AG20443 (cell line): ENCODE measurements around the gene RANGRF.
"Not testable (repeated sequence)": the region's sequence is repeated elsewhere in the genome, so short reads cannot be mapped to it uniquely, and the experiment has no call there.

Experiments
- DNase-seq: peaks from one replicate; pipeline ENCODE4 v3.0.0; 2012; ENCODE audit warnings: low spot score, mixed read lengths

RANGRF gene, protein sequence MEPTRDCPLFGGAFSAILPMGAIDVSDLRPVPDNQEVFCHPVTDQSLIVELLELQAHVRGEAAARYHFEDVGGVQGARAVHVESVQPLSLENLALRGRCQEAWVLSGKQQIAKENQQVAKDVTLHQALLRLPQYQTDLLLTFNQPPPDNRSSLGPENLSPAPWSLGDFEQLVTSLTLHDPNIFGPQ

DNA sequence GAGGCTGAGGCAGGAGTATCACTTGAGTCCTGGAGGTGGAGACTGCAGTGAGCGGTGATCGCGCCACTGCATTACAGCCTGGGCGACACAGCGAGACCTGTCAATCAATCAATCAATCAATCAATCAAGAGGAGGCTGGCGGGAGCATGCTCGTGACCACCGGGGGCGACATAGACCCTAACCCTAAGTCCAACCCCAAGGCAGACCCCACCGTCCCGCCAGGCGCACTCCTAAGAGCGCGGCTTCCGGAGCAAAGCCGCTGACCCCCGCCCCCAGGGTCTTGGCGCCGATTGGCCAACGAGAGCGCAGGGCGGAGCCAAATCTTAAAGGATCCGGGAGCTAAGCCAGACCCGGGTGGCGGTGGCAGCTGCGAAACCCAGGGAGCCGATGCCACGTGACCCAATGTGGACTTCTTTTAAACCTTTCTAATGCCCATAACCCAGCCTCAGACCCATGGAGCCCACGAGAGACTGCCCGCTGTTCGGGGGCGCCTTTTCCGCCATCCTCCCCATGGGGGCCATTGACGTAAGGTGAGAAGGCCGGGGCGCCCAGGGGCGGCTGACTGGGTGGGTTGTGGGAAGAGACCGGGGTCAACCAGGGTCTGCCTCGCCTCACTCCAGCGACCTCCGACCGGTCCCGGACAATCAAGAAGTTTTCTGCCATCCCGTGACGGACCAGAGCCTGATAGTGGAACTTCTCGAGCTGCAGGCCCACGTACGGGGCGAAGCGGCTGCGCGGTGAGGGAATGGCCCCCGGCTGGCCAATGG is at the start of gene RANGRF:
Gene RANGRF, plus strand, starts transcription at position 335 of the 767 bp plus-strand sequence. Its CDS starts 119 bp downstream, at position 454.
- peak; percentile 98 for DNase-seq

DNA sequence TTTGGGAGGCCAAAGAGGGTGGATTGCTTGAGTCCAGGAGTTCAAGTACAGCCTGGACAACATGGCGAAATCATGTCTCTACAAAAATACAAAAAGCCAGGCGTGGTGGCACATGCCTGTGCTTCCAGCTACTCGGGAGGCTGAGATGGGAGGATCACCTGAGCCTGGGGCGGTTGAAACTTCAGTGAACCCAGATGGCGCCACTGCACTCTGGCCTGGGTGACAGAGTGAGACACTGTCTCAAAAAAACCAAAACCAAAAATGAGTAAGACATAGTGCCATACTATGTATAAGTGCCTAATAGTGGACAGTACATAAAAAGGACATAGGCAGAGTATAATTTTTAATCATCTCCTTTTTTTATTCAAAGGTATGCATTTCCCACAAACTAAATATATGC is 44.6 kb upstream of the RANGRF start:
- DNase-seq, result no peak

DNA sequence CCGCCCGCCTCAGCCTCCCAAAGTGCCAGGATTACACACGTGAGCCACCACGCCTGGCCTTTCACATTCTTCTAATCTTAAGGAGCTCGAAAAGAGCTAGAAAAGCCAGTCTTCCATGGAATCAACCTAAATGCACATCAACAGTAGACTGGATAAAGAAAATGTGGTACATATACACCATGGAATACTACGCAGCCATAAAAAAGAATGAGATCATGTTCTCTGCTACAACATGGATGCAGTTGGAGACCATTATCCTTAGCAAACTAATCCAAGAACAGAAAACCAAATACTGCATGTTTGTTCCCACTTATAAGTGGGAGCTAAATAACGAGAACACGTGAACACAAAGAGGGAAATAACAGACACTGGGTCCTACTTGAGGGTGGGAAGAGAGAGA is 43.7 kb upstream of the RANGRF start:
- DNase-seq, result no peak

DNA sequence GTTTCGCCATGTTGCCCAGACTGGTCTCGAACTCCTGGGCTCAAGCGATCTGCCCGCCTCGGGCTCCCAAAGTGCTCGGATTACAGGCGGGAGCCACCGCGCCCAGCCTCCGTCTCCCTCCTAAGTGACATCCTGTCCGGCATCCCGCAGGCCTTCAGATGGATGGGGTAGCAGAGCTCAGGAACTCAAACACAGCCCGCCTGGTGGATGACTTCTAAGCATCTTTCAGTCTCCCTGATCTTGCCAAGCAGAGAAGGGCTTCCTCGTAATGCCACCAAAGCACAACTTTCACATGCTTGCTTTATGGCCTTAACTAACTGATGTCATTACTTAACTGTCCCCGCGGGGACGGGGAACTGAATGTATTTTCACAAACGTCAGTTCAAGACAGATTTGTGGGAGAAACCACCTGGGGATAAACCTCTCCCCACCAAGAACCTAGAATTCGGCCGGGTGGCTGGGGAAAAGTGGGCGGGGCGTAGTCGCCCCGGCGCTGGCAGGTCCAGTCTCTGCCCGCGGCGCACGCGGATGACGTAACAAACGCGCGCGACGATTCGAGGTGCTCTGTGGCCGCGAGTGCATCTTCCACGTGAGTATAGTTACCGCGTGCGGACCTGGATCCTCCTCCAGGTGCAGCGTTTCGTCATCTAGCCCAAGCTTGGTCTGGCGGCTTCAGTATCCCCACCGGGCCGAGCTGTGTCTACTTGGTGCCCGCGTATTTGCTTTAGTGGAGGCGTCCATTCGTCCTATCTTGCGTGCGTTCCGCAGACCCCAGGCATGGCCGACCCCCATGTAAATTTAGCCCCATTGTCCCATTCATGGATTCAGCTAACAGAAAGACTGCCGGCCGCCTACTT is 39.5 kb upstream of the RANGRF start, which contains the start of gene PFAS:
Gene PFAS, plus strand, starts transcription at position 539 of the 857 bp plus-strand sequence. CDS start 4,649 bp downstream, outside the sequence.
- DNase-seq, result peak; percentile 97

DNA sequence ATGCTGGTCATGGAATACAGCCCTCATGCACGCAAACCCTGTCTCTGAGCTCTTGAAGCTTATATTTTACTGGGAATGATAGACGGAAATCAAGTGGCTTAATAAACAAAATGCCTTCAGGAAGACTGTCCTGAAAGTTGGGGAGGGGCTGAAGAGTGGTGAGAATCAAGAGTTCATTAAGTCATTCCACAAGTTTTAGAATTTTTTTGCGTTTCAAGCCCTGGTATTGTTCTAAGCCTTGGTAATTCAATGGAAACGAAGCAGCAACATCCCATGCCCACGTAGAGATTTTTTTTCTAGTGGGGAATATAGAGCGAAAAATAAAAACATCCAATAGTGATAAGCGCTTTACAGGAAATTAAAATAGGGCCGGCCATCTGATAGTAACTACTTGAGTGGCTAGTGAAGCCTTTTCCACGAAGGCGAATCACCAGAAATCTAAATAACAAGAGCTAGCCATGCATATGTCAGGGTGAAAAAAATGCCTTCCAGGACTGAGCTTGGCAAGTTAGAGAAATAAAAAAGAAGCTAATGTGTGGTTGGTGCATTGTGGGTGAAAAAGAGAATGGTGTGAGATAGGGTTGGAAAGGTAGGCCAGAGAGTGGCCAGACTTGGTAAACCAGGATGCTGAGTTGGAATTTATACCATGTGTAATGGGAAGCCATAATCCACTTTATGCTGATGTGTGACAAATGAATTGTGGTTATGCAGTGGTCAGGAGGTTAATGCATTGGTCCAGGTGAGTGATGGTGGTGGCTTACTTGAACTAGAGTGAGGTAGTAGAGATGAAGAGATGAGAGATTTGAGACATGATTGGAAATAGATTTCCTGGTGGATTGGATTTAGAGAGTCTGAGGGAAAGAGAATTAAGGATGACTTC is 38.6 kb upstream of the RANGRF start:
- DNase-seq, result no peak

DNA sequence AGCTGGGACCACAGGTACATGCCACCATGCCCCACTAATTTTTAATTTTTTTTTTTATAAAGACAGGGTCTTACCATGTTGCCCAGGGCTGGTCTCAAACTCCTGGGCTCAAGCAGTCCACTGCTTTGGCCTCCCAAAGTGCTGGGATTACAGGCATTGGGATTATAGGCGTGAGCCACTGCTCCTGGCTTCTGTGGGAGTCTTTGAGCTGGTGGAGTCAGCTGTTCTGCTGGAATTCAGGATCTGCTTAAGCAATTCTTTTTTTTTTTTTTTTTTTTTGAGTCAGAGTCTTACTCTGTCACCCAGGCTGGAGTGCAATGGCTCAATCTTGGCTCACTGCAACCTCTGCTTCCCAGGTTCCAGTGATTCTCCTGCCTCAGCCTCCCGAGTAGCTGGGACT is 37.1 kb upstream of the RANGRF start:
- DNase-seq, result not testable (repeated sequence)

DNA sequence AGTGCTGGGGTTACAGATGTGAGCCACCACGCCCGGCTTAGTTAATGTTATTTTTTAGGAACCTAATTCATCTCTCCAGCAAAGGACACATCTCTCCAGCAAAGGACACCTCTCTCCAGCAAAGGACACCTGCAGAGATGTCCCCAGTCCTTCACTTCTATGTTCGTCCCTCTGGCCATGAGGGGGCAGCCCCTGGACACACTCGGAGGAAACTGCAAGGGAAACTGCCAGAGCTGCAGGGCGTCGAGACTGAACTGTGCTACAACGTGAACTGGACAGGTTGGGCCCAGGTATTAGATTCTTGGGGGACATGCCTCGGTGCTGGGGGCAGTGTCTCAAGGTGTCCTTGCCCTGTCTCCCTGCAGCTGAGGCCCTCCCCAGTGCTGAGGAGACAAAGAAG is 34.7 kb upstream of the RANGRF start:
- DNase-seq, result no peak

DNA sequence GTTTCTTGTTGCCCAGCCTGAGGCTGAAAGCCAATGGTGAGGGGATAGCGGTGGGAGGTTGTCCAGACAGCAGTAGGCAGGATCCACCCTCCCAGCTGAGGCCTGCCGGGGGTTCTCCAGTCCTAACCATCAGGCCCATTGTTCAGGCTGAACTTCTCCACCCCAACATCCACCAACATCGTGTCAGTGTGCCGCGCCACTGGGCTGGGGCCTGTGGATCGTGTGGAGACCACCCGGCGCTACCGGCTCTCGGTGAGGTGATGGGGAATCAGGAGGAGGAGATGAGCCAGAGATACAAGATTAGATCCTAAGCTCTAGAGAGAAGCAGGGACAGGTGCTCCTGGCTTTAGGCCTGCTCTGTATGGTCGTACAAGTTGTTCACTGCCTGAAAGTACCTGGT is 33.6 kb upstream of the RANGRF start:
- no peak for DNase-seq

DNA sequence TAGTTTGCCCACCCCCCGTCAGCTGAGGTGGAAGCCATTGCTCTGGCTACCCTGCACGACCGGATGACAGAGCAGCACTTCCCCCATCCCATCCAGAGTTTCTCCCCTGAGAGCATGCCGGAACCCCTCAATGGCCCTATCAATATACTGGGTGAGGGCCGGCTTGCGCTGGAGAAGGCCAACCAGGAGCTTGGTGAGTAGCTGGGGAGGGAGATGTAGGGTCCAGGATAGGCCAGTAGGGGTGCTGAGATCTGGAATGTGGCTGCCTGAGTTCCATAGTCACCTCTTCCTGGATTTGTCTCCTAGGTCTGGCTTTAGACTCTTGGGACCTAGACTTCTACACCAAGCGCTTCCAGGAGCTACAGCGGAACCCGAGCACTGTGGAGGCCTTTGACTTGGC is 33.0 kb upstream of the RANGRF start:
- no peak for DNase-seq

DNA sequence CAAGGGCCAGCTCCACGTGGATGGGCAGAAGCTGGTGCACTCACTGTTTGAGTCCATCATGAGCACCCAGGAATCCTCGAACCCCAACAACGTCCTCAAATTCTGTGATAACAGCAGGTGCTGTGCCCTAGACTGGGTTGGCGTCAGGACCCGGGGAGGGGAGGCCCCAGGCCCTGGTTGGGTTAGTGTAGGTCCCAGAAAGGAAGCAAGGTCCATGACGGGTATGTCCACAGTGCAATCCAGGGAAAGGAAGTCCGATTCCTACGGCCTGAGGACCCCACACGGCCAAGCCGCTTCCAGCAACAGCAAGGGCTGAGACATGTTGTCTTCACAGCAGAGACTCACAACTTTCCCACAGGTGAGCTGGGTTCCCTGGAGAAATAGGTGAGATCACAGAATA is 32.2 kb upstream of the RANGRF start:
- no peak for DNase-seq

DNA sequence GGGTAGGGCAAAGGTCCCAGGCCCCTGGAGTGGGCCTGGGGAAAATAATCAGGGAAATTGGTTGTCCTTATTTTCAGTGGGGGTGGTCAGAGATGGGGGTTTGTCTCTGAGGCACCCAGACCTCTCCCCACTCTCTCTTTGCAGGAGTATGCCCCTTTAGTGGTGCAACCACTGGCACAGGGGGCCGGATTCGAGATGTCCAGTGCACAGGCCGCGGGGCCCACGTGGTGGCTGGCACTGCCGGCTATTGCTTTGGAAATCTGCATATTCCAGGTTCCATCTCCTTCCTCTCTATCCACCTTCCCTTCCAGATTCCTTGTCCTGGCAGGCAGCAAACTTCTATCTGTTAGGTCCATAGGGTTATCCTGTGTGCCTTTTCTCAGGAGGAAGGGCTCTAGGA is 31.8 kb upstream of the RANGRF start:
- DNase-seq, result no peak

DNA sequence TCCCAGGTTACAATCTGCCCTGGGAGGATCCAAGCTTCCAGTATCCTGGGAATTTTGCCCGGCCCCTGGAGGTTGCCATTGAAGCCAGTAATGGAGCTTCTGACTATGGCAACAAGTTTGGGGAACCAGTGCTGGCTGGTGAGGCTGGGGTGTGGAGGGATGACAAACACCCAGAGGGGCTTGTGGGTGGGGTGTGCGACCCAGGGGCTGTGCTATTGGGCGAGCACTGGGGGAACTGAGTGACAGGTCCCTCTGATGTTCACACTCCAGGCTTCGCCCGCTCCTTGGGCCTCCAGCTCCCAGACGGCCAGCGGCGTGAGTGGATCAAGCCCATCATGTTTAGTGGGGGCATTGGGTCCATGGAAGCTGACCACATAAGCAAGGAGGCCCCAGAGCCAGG is 30.7 kb upstream of the RANGRF start:
- no peak for DNase-seq

DNA sequence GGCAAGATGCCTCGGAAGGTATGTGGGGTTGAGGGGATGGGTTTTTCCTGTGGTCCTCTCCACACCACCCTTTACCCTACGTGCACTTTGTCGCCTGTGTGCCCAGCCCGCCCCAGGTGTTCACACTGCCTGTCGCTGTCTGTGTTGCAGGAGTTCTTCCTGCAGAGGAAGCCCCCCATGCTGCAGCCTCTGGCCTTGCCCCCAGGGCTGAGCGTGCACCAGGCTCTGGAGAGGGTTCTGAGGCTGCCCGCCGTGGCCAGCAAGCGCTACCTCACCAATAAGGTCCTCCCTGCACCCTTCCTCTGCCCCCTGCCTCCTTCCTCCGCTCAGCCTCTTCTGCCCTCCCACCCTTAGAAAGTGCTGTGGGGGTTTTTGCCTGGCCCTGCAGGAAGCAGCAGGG is 24.1 kb upstream of the RANGRF start:
- DNase-seq, result no peak

DNA sequence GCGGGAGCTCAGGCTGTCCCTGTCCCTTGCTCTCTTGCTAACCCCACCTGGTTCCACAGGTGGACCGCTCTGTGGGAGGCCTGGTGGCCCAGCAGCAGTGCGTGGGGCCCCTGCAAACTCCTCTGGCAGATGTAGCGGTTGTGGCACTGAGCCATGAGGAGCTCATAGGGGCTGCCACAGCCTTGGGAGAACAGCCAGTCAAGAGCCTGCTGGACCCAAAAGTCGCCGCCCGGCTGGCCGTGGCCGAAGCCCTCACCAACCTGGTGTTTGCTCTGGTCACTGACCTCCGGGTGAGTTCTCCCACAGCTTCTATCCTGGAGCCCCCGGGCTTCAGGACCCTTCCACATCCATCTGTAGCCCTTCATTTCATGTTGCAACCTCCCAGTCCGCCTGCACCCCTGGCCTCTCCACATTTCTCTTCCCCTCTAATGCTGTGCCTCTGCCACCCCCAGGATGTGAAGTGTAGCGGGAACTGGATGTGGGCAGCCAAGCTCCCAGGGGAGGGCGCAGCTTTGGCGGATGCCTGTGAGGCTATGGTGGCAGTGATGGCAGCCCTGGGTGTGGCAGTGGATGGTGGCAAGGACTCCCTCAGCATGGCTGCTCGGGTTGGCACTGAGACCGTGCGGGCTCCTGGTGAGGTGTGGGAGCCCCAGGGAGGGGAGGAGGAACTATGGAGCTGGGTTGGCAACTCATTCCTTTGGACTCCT is 23.5 kb upstream of the RANGRF start:
- DNase-seq, result no peak

DNA sequence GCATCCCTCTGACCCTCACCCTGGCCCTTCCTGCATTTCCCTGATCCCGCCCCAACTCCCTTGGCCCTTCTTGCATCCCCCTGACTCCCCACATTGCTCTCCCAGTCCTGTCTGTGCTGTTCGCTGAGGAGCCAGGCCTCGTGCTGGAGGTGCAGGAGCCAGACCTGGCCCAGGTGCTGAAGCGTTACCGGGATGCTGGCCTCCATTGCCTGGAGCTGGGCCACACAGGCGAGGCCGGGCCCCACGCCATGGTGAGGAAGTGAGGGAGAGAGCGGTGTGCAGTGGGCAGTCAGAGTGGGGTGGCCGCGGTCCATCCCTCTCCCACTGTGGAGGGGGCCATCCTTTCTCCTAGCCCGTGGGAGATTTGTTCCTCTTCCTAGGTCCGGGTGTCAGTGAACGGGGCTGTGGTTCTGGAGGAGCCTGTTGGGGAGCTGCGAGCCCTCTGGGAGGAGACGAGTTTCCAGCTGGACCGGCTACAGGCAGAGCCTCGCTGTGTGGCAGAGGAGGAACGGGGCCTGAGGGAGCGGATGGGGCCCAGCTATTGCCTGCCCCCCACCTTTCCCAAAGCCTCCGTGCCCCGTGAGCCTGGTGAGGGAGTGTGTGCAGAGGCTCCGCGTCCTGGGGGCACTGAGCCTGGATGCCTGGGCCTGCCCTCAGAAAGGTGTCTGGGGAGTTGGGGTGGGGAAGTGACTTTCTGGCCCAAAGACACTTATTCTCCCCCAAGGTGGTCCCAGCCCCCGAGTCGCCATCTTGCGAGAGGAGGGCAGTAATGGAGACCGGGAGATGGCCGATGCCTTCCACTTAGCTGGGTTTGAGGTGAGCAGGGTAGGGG is 21.6 kb upstream of the RANGRF start:
- DNase-seq, result no peak

DNA sequence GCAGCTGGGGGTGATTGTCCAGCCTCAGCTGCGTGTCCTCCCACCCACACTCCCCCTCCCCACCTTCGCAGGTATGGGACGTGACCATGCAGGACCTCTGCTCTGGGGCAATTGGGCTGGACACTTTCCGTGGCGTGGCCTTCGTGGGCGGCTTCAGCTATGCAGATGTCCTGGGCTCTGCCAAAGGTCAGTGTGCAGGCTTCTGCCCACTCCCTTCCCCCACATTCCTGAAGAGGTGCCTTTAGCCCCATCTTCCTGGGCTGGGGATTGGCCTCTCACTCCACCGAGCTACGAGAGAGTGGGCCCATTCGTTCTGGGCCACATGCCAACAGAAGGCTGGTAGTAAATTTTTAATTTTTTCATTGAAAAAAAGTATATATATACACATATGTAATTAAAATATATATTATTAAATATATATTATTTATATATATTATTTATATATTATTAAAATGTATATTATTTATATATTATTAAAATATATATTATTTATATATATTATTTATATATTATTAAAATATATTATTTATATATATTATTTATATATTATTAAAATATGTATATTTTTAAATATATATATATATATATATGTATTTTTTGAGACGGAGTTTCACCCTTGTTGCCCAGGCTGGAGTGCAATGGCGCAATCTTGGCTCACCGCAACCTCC is 20.9 kb upstream of the RANGRF start:
- DNase-seq, result no peak

DNA sequence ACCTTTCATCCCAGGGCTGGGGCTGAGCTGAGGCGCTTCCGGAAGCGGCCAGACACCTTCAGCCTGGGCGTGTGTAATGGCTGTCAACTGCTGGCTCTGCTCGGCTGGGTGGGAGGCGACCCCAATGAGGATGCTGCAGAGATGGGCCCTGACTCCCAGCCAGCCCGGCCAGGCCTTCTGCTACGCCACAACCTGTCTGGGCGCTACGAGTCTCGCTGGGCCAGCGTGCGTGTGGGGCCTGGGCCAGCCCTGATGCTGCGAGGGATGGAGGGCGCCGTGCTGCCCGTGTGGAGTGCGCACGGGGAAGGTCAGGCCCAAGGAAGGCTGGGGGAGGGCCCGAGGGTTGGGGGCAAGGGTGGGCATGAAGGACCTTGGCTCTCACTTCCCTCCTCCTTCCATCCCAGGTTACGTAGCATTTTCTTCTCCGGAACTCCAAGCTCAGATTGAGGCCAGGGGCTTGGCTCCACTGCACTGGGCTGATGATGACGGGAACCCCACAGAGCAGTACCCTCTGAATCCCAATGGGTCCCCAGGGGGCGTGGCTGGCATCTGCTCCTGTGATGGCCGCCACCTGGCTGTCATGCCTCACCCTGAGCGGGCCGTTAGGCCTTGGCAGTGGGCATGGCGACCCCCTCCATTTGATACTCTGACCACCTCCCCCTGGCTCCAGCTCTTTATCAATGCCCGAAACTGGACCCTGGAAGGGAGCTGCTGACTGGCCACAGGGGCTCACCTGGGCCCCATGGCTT is 19.7 kb upstream of the RANGRF start:
- DNase-seq, result no peak

DNA sequence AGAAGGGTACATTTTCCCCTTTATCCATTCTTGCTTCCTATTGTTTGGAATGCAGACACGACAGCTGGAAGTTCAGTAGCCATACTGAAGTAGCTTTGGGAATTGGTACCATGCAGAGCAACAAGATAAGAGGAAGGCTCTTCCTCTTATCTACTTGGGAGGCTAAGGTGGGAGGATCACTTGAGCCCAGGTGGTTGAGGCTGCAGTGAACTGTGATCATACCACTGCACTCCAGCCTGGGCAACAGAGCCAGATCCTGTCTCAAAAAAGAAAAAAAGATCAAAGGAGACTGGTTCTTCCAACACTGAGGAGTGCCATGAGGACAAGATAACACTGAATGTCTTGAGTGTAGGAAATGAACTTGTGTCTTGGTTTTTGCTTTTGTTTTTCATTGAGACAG is 16.0 kb upstream of the RANGRF start:
- DNase-seq, result no peak

DNA sequence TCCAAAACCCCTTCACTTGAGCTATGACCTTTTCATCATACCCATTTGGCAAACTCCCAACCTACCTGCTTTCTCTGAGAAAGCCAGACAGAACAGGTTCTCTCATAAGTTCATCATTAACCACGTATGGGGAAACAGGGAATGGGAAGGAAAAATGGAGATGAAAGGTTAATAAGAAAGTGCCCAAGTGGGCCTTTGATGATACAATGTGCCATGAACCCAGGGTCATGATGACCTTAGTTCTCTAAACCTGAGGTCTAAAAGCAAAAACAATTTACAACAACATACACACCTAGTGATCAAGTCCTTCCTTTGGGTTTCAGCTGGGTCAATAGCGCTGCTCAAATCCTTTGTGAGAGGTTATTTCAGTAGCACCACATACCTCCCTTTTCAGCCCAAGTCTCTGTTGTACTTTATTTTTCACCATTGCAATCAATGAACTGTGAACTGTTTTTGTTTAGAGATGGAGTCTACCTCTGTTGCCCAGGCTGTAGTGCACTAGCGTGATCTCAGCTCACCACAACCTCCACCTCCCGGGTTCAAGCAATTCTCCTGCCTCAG is 14.5 kb upstream of the RANGRF start:
- DNase-seq, result no peak
